Urinary bladder (tissue), 4 donors: ENCODE measurements around the gene CERS4. TPM values are rescaled to one million over a fixed set of nuclear protein-coding genes. Genes with fewer than 3 reads are reported as not detected.

ENCODE experiments used
- DNase-seq: peaks from one replicate; pipeline ENCODE4 v3.0.0-alpha.2; 2015; ENCODE audit errors: extremely low spot score
- H3K27ac ChIP-seq: one replicate; pipeline ENCODE4 v1.5.1; 2013; ENCODE audit warnings: low read depth, mild to moderate bottlenecking, moderate library complexity
- H3K36me3 ChIP-seq: one replicate; pipeline ENCODE4 v1.6.1; 2013; ENCODE audit warnings: mild to moderate bottlenecking, moderate library complexity; ENCODE audit not compliant: insufficient read depth
- H3K4me1 ChIP-seq: one replicate; pipeline ENCODE4 v1.6.1; 2013; ENCODE audit warnings: mild to moderate bottlenecking, moderate library complexity; ENCODE audit not compliant: insufficient read depth
- H3K4me3 ChIP-seq: one replicate; pipeline ENCODE4 v1.5.1; 2013; ENCODE audit warnings: low read depth, low read length
- WGBS: extraction: QIAGEN DNeasy Blood & Tissue Kit; methylation state at CpG from one replicate; pipeline ENCODE4 v1.1.7; 2013; 5-methylcytosine and 5-hydroxymethylcytosine counted together
- polyA plus RNA-seq: library from polyadenylated mRNA; stranded (reverse); fragments of 200-250 nt; gene quantifications from one replicate; pipeline ENCODE4 v1.2.3, GENCODE V29; 2013
- total RNA-seq: library from RNA; depleted of rRNA; stranded (reverse); fragments of >200 nt; gene quantifications from one replicate; pipeline ENCODE4 v1.2.3, GENCODE V29; 2014
- donor health status: healthy with polysubstance abuse.
- donor health status: healthy.

Gene CERS4
- total and polyA plus RNA-seq, 2 donors: 18.5 to 38.6 TPM

GRCh38 chr19:8302734-8303133, 93.6 kb downstream of the CERS4 start:
- no peak overlapping the region for H3K4me3 ChIP-seq
- H3K4me1 ChIP-seq: no peaks in the 10 kb centered on the region
- 63% methylated on average over 7 of the region's 7 CpGs for WGBS
- no peaks in the 10 kb centered on the region for H3K36me3 ChIP-seq
- no peak for DNase-seq
- H3K27ac ChIP-seq: no peak overlapping the region

GRCh38 chr19:8304841-8305621, 95.9 kb downstream of the CERS4 start:
- Histone ChIP-seq H3K36me3 (no peaks in the 10 kb centered on the region), H3K27ac (no peak overlapping the region), H3K4me3 (no peak overlapping the region), H3K4me1 (no peaks in the 10 kb centered on the region)
- no peak for DNase-seq
- WGBS: 83% methylated on average over 33 of the region's 33 CpGs

- no peaks in the 10 kb centered on the region for H3K4me1 ChIP-seq
- no peaks in the 10 kb centered on the region for H3K36me3 ChIP-seq
- no peak for DNase-seq
- no peak overlapping the region for H3K27ac ChIP-seq
- no peak overlapping the region for H3K4me3 ChIP-seq
- WGBS: 87% methylated on average over 4 of the region's 4 CpGs
Observed at GRCh38 chr19:8305798-8306197, 96.6 kb downstream of the CERS4 start.

- no peaks in the 10 kb centered on the region for H3K36me3 ChIP-seq
- H3K27ac ChIP-seq: no peak overlapping the region
- no peak overlapping the region for H3K4me3 ChIP-seq
- no peak for DNase-seq
- no peaks in the 10 kb centered on the region for H3K4me1 ChIP-seq
- WGBS: 80% methylated on average over 17 of the region's 17 CpGs
Observed at GRCh38 chr19:8306235-8307054, 97.3 kb downstream of the CERS4 start.

- Histone ChIP-seq H3K4me1 (no peaks in the 10 kb centered on the region), H3K36me3 (no peaks in the 10 kb centered on the region), H3K27ac (no peak overlapping the region), H3K4me3 (peak overlapping the region; percentile 54)
- DNase-seq: no peak
- 16% methylated on average over 24 of the region's 24 CpGs for WGBS
Observed at GRCh38 chr19:8307400-8307964, 98.3 kb downstream of the CERS4 start.

- under 1% methylated on average over 63 of the region's 63 CpGs for WGBS
- DNase-seq: peak; percentile 77
- H3K27ac ChIP-seq: no peak within 1 kb of the TSS
- H3K36me3 ChIP-seq: no peaks in the 10 kb centered on the region
- no peaks in the 10 kb centered on the region for H3K4me1 ChIP-seq
- peak within 1 kb of the TSS; percentile 54 for H3K4me3 ChIP-seq
Observed at GRCh38 chr19:8307965-8308866, 99.0 kb downstream of the CERS4 start, which contains the start of gene CD320. Gene CD320 (minus strand): TSS chr19:8308358. CDS start chr19:8308290, 68 bp downstream.

GRCh38 chr19:8308891-8309291, 99.7 kb downstream of the CERS4 start:
- DNase-seq: no peak

GRCh38 chr19:8310342-8311055, 101.3 kb downstream of the CERS4 start:
- no peak for DNase-seq
- Histone ChIP-seq H3K36me3 (no peaks in the 10 kb centered on the region), H3K27ac (no peak overlapping the region), H3K4me1 (no peaks in the 10 kb centered on the region), H3K4me3 (no peak overlapping the region)
- 95% methylated on average over 17 of the region's 17 CpGs for WGBS

More at GRCh38 chr19:8308891-8309291, 99.7 kb downstream of the CERS4 start:
- Histone ChIP-seq H3K4me3 (peak overlapping the region; percentile 54), H3K27ac (no peak overlapping the region), H3K4me1 (no peaks in the 10 kb centered on the region), H3K36me3 (no peaks in the 10 kb centered on the region)
- 71% methylated on average over 17 of the region's 17 CpGs for WGBS

- no peaks in the 10 kb centered on the region for H3K4me1 ChIP-seq
- 81% methylated on average over 16 of the region's 16 CpGs for WGBS
- H3K36me3 ChIP-seq: no peaks in the 10 kb centered on the region
- no peak overlapping the region for H3K27ac ChIP-seq
- DNase-seq: no peak
- H3K4me3 ChIP-seq: no peak overlapping the region
Observed at GRCh38 chr19:8311461-8312260, 102.5 kb downstream of the CERS4 start.
